ENCODE data around the gene ACTR2.

DNA sequence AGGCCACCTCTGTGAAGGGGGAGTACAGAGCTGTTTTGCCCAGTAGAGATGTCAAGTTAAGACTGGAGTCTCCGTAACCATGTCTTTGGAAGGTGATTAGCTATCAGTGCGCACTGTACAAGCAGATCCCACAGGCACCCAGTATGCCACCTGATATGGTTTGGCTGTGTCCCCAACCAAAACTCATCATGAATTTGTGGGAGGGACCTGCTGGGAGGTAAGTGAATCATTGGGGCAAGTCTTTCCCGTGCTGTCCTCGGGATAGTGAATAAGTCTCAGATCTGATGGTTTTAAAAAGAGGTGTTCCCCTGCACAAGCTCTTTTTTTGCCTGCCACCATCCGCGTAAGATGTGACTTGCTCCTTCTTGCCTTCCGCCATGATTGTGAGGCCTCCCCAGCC lies 90.2 kb downstream of the ACTR2 start:
- TF ChIP-seq, protein P1, sequence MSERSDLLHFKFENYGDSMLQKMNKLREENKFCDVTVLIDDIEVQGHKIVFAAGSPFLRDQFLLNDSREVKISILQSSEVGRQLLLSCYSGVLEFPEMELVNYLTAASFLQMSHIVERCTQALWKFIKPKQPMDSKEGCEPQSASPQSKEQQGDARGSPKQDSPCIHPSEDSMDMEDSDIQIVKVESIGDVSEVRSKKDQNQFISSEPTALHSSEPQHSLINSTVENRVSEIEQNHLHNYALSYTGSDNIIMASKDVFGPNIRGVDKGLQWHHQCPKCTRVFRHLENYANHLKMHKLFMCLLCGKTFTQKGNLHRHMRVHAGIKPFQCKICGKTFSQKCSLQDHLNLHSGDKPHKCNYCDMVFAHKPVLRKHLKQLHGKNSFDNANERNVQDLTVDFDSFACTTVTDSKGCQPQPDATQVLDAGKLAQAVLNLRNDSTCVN (tag by site-specific recombination; optimal IDR thresholded peaks at IDR 0.05) = no peak
- TF ChIP-seq CTCF (tag by site-specific recombination; IDR thresholded peaks at IDR 0.05) = no peak
